Measurements from ENCODE around the gene SYCE3.

SYCE3 gene

DNA sequence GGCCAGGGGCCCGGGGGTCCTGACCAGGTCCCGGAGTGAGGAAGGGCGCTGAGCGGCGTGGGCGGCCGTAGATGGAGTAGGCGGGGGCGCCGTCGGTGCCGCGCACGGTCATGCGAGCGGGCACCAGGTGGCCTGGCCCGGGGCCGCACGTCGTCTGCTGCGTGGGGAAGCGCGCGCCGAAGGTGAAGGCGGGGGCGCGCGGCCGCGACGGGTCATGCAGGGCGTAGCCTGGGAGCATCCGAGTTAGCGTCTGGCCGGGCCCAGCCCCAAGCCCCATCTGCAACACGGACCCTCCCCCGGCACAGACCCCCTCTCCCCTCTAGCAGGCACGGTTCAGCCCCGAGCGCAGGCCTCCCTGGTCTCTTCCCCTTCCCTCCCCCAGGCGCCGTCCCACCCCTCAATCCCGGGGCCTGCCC lies 31.2 kb downstream of the SYCE3 start:
- DNase-seq (ENCODE audit: low read depth), result peak; percentile 49

- peak; percentile 70 for DNase-seq (ENCODE audit: low read depth)
Measured at GRCh38 chr22:50530877-50531545, 31.7 kb downstream of the SYCE3 start.

- DNase-seq (ENCODE audit: low read depth), result no peak
Measured at GRCh38 chr22:50530580-50530876, 32.2 kb downstream of the SYCE3 start.

GRCh38 chr22:50529897-50530579 lies 32.7 kb downstream of the SYCE3 start, which contains the start of gene TYMP:
Gene TYMP, minus strand, starts transcription at chr22:50530012. Its CDS starts 303 bp downstream, at chr22:50529709.
- peak; percentile 57 for DNase-seq (ENCODE audit: low read depth)

GRCh38 chr22:50529416-50529896 lies 33.3 kb downstream of the SYCE3 start:
- no peak for DNase-seq (ENCODE audit: low read depth)

GRCh38 chr22:50528682-50529415 lies 33.9 kb downstream of the SYCE3 start:
- DNase-seq (ENCODE audit: low read depth), result no peak

- no peak for DNase-seq (ENCODE audit: low read depth)
Measured at GRCh38 chr22:50527921-50528681, 34.6 kb downstream of the SYCE3 start.

DNA sequence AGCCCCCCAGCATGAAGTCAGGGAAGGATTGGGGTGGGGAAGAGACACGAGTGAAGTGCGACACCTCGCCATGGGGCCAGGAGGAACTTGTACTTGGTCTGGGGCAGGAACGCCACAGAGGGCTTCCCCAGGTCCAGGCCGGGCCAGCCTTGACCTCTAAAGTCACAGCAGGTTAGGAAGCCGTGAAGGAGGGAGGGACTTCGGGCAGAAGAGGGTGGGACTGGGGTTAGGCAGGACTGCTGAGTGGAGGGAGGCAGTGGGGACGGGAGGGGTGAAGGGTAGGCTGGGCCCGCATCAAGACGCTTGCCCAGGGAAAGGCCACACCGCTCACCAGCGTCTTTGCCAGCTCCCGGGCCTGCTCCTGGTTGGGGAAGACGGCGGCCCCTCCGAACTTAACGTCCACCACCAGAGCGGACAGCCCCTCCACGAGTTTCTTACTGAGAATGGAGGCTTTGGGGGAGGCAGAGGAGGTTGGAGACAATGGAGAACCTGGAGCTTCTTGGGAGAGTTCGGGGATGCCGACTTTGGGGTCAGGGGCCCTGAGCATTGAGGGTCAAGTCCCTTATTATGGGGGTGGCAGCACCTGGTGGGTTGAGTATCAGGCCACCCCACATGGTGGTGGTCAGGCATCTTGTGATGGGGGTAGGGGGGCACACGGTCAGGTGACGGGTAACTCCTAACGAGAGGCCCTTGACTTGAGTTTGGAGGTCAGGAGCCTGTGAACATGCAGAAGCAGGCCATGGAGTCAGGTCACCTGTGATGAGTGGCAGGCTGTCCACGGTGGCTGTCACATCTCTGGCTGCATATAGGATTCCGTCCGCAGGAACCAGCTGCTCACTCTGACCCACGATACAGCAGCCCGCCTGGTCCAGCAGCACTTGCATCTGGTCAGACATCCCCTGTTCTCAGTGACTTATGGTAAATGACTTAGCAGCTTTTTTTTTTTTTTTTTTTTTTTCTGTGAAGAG lies 35.6 kb downstream of the SYCE3 start:
- DNase-seq (ENCODE audit: low read depth), result no peak

DNA sequence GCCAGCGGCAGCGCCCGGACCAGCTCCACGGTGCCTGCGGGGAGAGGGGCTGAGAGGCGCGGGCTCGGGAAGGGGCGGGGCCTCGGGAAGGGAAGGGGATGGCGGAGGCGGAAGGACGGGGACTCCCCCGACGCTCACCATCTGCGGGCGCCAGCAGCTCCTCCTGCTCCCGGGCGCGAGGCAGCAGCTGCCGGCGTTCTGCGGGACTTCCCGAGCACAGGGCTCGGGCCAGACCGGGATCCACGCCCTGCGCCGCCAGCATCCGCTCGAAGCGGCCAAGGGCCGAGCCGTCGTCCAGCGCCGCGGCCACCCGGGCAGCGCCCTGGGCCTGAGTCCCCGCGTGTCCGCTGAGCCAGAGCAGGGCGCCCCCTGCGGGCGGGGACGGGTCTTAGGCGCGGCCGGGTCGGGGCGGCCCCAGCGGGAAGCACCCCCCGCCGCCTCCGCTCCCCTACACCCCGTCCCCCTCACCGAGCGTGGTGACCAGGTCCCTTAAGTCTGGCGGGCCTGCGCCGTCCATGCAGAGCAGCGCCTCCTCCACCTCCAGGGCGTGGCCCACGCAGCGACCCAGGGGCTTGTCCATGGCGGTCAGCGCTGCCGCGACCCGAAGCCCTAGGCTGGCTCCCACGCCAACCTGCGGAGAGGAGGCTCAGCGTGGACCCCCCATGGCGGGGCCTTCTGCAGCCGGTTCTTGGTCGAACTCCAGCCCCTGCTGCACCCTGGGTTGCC lies 36.4 kb downstream of the SYCE3 start:
- peak; percentile 83 for DNase-seq (ENCODE audit: low read depth)

DNA sequence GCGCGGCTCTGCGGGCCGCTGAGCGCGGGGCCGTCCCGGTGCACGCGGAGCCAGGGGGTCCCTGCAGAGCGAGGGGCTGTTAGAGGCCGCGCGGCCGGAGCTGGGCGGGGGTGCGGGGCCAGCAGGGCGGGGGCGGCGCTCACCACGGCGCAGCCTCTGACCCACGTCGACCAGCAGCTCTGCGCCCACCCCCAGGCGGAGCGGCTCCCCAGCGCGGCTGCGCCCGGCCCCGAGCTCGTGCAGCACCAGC lies 36.9 kb downstream of the SYCE3 start:
- DNase-seq (ENCODE audit: low read depth), result no peak

DNA sequence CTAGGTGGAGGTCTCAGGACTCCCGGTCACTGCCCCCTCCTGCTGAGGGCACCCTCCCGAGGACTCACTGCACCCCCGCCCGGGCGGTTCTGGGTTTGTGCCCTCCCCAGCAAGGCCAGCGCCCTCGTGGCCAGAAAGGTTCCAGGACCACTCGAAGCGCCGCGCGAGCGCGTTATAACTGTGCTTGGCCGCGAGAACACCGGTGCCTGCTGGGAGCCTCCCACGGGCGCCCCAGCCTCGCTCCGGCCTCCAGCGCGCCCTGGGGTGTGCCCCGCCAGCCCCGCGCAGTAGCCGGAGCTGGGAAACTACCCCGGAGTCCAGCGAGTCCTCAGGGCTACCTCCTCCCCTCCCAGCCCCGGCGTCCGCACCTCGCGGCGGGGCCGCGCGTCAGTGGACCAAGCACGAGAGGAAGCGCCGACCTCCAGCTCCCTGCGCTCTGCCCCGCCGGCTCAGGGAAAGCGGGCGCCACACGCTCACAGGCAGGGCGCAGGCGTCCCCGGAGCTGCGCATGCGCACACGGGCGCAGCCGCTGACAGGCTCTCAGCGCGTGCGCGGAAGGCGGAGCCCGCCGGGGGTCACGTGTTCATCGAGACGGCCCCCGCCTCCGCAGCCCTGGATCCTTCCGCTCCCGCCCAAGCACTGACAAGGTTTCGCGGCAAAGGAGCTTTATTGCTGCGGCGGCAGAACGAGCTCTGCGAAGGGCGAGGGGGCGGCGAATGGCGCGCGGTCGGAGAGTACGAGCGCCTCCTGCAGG lies 37.4 kb downstream of the SYCE3 start, which contains the start of gene SCO2:
Gene SCO2, minus strand, starts transcription at position 495 of the 754 bp plus-strand sequence. CDS start 1,187 bp downstream, outside the sequence.
- peak; percentile 97 for DNase-seq (ENCODE audit: low read depth)

DNA sequence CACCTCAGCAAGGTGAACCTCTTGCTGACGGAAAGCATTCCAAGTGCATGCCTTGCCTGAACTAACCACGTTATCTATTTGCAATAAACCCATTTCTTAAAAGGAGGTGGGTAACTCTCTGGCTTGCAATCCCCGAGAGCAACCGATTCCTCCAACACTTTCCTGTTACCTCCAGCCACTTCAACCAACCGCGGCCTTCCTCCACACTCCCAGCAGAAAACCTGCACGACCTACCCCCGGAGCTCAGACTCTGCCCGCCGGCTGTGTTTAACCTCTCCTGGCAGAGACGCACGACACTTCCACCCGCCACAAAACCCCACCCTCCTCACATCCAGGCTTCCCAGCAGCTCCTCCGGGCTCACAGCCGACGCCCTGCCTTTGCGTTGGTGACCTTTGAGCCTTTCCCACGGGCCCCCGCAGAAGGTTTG lies 38.0 kb downstream of the SYCE3 start:
- DNase-seq (ENCODE audit: low read depth), result no peak

DNA sequence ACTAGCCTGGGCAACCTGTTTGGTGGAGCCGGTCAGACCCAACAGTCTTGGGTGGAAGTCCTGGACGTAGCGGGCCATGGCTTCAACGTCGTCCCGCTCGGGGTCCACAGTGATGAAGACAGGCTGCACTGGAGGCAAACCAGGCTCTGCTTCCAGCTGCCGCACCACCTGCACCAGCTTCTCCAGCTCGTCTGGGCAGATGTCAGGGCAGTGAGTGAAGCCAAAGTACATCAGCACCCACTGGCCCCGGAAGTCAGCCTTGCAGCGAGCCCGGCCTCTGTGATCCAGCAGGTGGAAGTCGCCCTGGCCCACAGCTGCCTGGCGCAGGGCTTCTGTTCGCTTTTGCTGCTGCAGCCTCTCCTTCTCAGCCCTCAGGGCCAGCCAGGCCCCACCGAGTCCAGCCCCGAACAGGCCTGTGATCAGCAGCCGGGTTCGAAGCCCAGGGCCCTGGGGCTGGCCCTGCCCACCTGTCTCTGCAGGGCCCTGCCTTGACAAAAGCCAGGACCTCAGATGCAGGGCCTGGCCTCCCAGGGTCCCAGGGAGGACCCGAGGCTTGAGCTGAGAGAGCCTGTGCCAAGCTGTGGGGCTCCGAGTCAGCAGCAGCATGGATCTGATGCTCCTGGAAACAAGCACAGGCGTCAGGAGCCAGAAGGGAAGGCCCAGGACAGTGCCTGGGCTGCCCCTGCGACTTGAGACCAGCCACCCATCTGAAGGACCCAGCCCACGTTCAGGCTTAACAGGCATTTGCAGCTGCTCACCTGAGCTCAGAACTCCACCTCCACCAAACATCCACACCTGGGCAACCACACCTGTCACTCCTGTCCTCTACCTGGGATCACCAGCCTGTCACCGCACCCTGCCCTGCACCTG lies 38.7 kb downstream of the SYCE3 start:
- no peak for DNase-seq (ENCODE audit: low read depth)

- DNase-seq (ENCODE audit: low read depth), result no peak
Measured at GRCh38 chr22:50523458-50523805, 39.3 kb downstream of the SYCE3 start.

DNA sequence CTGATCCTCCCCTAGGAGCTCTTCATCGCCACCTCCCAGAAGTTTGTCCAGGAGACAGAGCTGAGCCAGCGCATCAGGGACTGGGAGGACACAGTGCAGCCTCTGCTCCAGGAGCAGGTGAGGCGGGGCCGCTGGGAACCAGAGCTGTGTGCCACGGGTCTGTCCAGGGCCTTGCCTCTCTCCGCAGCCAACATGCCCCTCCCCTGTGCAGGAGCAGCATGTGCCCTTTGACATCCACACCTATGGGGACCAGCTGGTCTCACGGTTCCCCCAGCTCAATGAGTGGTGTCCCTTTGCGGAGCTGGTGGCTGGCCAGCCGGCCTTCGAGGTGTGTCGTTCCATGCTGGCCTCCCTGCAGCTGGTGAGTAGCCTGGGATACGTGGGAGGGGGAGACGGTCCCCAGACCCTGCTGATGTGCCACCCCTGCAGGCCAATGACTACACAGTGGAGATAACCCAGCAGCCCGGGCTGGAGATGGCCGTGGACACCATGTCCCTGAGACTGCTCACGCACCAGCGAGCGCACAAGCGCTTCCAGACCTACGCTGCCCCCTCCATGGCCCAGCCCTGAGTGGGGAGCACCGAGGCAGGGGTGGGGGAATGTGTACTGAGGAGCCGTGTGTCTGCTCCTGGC lies 39.8 kb downstream of the SYCE3 start:
- DNase-seq (ENCODE audit: low read depth), result no peak

DNA sequence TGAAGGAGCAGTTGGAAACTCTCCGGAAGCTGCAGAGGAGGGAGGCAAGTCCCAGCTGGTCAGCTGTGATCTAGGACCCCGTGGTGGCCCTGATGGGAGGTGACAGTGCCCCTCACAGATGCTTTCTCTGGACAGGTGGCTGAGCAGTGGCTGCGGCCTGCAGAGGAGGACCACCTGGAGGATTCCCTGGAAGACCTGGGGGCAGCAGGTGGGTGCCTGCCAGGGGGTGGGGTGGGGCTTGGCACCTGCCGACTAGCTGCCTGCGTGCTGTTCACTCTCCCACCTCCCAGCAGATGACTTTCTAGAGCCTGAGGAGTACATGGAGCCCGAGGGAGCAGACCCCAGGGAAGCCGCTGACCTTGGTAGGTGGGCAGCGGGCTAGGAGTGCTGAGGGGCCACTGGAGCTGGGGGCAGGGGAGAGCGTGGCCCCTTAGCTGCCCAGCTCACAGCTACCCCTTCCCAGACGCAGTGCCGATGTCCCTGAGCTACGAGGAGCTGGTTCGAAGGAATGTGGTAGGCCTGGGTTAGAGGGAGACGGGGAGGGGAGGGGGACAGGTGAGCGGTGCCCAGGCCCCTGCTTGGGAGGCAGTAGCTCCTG lies 40.4 kb downstream of the SYCE3 start:
- DNase-seq (ENCODE audit: low read depth), result no peak

- DNase-seq (ENCODE audit: low read depth), result no peak
Measured at GRCh38 chr22:50521710-50522109, 41.0 kb downstream of the SYCE3 start.

All from stimulated activated CD8-positive, alpha-beta memory T cell treated with anti-CD3 and anti-CD28 coated beads, Interleukin-4, amount 100 ng/mL, for 24 hours (primary cell).